GM12892 (cell line): ENCODE data around the gene PIK3C2G.

Experiments used
- POLR2A ChIP-seq: IDR thresholded peaks from 2 replicates; pipeline ENCODE4 v1.6.1; 2011; ENCODE audit warnings: low read depth, low read length, control low read depth
- TAF1 ChIP-seq: IDR thresholded peaks from 2 replicates; pipeline ENCODE4 v1.6.1; 2011; ENCODE audit warnings: low read depth, mild to moderate bottlenecking, control low read depth, low read length, borderline replicate concordance

- TF ChIP-seq POLR2A, result no peak
- no peak for TF ChIP-seq TAF1
These were observed 382.4 kb downstream of the PIK3C2G start for GRCh38 chr12:18643681-18644080.
